Left ventricle myocardium inferior (tissue), 1 donor: ENCODE measurements around the gene ABCG1. TPM values are rescaled to one million over a fixed set of nuclear protein-coding genes. Genes with fewer than 3 reads are reported as not detected.

Experiments used
- DNase-seq: peaks from one replicate; pipeline ENCODE4 v3.0.0-alpha.2; 2020
- H3K27ac ChIP-seq: fragments of 200-600 bp; replicated peaks from 2 replicates; pipeline ENCODE4 v1.8.0; 2021
- H3K27me3 ChIP-seq: fragments of 200-600 bp; 2 replicates; pipeline ENCODE4 v1.8.0; 2021; ENCODE audit warnings: low read depth
- H3K36me3 ChIP-seq: fragments of 200-600 bp; 2 replicates; pipeline ENCODE4 v1.8.0; 2021
- H3K4me1 ChIP-seq: fragments of 200-600 bp; 2 replicates; pipeline ENCODE4 v1.8.0; 2021
- H3K4me3 ChIP-seq: fragments of 200-600 bp; 2 replicates; pipeline ENCODE4 v1.8.0; 2021; ENCODE audit warnings: mild to moderate bottlenecking, moderate library complexity
- H3K9me3 ChIP-seq: fragments of 200-600 bp; replicated peaks from 2 replicates; pipeline ENCODE4 v1.8.0; 2021
- intact Hi-C: fragments of 100-400 bp; cut with micrococcal nuclease; formaldehyde crosslinking; loops from one replicate; pipeline ENCODE4 v1.11.0; 2022
- total RNA-seq: library from RNA; stranded (reverse); fragmentation: NEBNext Ultra II Directional; extraction: Animal tissue kit (Norgen Biotek cat#: 25700); gene quantifications from one replicate; pipeline ENCODE4 v1.2.1, GENCODE V29; 2021
- TF ChIP-seq, protein P1 (sequence below): fragments of 200-600 bp; IDR thresholded peaks from 2 replicates; pipeline ENCODE4 v1.8.0; 2021; ENCODE audit warnings: antibody characterized with exemption, mild to moderate bottlenecking, borderline replicate concordance
- donor health status: DM: no; HTN: yes; CAD: no; lungs with severe emphysema.

ABCG1 gene
- total RNA-seq, 1 donor from 2014 or later: 8.7 TPM

DNA sequence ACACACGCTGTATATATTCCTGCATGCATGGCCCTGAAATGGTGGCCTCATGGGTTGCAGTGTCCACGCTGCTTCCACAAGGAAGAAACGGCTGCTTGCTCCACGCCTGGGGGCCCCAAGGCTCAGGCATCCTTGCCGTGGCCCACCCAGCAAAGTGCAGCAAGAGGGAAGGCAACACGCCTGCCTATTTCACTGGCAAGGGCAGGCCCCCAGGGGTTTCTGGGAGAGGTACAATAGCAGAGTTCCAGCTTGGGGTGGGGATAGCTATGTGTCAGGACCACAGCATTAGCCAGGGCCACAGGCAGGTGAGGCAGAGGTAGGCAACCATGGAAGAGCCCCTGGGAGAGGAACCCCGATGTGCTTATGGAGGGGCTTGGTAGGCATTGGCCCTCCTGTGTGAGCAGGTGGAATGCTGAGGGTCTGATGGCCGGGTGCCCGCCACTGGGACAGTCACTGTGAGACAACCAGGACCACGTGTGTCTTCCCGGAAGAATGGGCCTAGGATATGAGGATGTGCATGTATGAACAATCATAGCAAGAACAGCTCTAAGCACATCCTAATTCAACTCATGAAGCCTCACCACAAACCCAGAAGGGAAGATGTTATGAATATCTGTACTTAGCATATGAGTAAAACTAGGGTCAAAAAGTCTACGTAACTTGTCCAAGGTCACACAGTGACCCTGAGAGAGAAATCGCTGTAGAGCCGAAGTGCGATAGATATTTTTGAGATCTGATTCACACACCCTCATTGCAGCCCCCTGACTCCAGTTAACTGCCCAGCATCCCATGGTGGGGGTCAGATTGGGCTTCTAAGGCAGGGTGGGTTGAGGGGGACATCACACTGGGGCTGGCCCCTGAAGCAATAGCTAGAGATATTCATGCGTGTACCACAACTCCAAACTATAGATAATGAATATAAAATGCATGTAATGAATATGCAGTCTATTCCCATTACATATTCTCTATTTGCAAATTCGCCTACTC lies 120.1 kb downstream of the ABCG1 start:
- no peak overlapping the region for H3K4me3 ChIP-seq
- TF ChIP-seq, protein P1, sequence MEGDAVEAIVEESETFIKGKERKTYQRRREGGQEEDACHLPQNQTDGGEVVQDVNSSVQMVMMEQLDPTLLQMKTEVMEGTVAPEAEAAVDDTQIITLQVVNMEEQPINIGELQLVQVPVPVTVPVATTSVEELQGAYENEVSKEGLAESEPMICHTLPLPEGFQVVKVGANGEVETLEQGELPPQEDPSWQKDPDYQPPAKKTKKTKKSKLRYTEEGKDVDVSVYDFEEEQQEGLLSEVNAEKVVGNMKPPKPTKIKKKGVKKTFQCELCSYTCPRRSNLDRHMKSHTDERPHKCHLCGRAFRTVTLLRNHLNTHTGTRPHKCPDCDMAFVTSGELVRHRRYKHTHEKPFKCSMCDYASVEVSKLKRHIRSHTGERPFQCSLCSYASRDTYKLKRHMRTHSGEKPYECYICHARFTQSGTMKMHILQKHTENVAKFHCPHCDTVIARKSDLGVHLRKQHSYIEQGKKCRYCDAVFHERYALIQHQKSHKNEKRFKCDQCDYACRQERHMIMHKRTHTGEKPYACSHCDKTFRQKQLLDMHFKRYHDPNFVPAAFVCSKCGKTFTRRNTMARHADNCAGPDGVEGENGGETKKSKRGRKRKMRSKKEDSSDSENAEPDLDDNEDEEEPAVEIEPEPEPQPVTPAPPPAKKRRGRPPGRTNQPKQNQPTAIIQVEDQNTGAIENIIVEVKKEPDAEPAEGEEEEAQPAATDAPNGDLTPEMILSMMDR: no peak
- H3K27ac ChIP-seq: no peak overlapping the region
- no peak for DNase-seq
- intact Hi-C loops: no loop called here
- H3K9me3 ChIP-seq: no peaks in the 10 kb centered on the region
- no peaks in the 10 kb centered on the region for H3K36me3 ChIP-seq
- H3K27me3 ChIP-seq: peaks cover 36% of the 10 kb centered on the region
- no peaks in the 10 kb centered on the region for H3K4me1 ChIP-seq

DNA sequence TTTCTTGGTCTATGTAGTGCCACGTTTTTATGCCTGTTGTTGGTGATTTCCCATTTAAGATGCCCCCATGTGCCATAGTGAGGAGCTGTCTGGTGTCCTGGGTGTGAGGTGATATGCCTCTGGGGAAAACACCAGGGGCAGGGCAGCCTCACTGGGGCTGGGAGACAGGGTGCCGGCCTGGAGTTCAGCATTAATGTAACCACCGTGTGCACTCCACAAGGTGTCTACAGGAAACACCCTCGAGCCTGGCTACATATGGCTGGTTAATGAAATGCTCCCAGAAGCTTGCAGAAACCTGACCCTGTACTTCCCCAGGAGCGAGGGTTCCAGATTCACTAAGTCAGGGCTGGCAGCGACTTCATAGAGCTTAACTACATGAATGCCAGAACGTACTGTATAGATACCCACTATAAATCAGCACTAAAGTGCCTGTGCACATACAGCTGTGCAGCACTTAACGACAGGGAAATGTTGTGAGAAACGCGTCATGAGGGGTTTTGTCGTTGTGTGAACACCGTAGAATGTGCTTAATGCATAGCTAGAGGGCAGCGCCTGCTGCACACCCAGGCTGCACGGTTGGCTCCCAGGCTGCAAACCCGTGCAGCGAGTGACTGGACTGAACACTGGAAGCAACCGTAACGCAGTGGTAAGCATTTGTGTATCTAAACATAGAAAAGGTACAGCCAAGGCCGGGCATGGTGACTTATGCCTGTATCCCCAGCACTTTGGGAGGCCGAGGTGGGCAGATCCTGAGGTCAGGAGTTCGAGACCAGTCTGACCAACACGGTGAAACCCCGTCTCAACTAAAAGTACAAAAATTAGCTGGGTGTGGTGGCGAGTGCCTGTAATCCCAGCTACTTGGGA lies 121.5 kb downstream of the ABCG1 start:
- TF ChIP-seq, protein P1: no peak
- Histone ChIP-seq H3K4me1 (no peaks in the 10 kb centered on the region), H3K4me3 (no peak overlapping the region)

DNA sequence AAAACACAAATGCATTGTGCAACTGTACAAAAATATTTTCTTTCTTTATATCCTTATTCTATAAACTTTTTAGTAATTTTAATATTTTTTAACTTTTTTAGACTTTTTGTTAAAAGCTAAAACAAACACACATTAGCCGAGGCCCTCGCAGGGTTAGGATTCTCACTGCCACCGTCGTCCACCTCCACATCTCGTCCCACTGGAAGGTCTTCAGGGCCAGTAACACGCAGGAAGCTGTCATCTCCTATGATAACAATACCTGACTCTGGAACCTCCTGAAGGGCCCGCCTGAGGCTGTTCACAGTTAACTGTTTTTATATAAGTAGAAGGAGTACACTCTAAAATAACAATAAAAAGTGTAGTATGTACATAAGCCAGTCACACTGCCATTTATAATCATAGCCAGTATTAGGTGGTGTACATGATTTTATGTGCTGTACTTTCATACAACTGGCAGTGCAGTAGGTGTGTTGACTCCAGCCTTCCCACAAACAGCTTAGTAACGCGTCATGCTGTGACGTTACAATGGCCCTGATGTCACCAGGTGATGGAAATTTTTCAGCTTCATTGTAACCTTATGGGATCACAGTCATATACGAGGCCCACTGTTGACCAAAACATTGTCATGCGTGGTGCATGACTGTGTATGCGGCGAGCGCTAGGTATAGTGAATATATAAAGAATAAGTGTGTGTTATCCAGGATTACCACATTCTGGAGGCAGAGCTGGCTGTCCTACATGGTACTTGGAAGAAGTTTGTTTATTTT lies 123.0 kb downstream of the ABCG1 start:
- H3K27me3 ChIP-seq: peaks cover 21% of the 10 kb centered on the region
- no peak overlapping the region for H3K4me3 ChIP-seq
- no peaks in the 10 kb centered on the region for H3K36me3 ChIP-seq
- TF ChIP-seq, protein P1: no peak
- no peaks in the 10 kb centered on the region for H3K9me3 ChIP-seq
- no peaks in the 10 kb centered on the region for H3K4me1 ChIP-seq
- intact Hi-C loops: no loop called here
- no peak for DNase-seq
- no peak overlapping the region for H3K27ac ChIP-seq

More for the DNA sequence above, 121.5 kb downstream of the ABCG1 start:
- no peak for DNase-seq
- Histone ChIP-seq H3K27me3 (peaks cover 22% of the 10 kb centered on the region), H3K27ac (no peak overlapping the region), H3K36me3 (no peaks in the 10 kb centered on the region), H3K9me3 (no peaks in the 10 kb centered on the region)
- intact Hi-C loops: no loop called here

DNA sequence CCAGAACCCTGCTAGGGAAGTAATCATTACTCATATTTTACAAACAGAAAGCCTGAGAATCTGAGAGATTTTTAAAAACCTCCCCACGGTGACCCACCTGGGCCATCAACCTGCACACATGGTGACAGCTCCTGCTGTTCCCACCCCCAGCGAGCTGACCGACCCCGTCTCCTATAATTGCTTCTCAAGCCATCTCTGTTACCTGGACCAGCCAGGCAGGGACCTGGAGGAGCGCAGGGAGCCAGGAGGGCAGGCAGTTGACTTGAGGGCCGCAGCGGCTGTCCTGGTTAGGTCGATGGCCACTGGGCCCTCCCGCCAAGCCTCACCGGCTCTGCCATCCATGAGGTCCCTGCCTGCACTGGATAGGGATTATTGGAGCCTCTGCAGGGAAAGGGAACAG lies 124.2 kb downstream of the ABCG1 start:
- Histone ChIP-seq H3K4me3 (no peak overlapping the region), H3K4me1 (no peaks in the 10 kb centered on the region), H3K27me3 (peaks cover 25% of the 10 kb centered on the region), H3K27ac (no peak overlapping the region), H3K36me3 (no peaks in the 10 kb centered on the region), H3K9me3 (no peaks in the 10 kb centered on the region)
- DNase-seq: no peak
- TF ChIP-seq, protein P1: no peak
- intact Hi-C loops: no loop called here

DNA sequence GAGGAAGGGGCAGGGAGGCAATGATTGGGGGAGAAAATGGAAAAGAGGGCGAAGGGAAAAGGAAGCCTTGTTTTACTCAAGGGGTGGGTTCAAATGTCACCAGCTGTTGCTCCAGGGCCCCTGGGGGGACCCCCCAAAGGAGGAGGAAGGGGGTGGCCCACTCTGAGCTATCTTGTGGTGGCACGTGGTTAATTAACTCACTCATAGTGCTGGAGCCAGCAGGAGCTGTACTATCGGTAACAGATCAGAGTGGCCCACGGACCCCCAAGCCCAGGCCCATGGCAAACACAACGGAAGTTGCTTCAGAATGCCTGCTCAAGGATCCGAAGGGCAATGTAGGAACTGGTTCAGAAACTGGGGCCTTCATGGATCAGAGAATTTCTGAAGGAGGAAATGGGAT lies 124.6 kb downstream of the ABCG1 start:
- TF ChIP-seq, protein P1: no peak
- Histone ChIP-seq H3K27me3 (peaks cover 28% of the 10 kb centered on the region), H3K4me1 (no peaks in the 10 kb centered on the region), H3K36me3 (no peaks in the 10 kb centered on the region), H3K9me3 (no peaks in the 10 kb centered on the region), H3K27ac (no peak overlapping the region), H3K4me3 (no peak overlapping the region)
- intact Hi-C loops: no loop called here
- DNase-seq: no peak
